HCT116 (cell line): ENCODE measurements around the gene CXorf65. TPM values are rescaled to one million over a fixed set of nuclear protein-coding genes. Genes with fewer than 3 reads are reported as not detected.

Source experiments
- ATAC-seq: fragments of 200-7000 bp; cut with Tn5 transposase; 2 replicates; pipeline ENCODE4 v1.9.1; 2020; ENCODE audit warnings: mild to moderate bottlenecking, moderate library complexity
- BruUV-seq: library from RNA; stranded (reverse); fragments of 400-500 nt; replicated peaks from 2 replicates; lab custom pipeline; 2021; lab: Mats Ljungman, UMichigan
- CTCF ChIA-PET: fragments of 300-600 bp; sonication (Branson Sonifier 250); formaldehyde crosslinking; loops from one replicate; lab custom pipeline; 2021; ENCODE audit warnings: antibody characterized with exemption; lab: Charles Lee
- POLR2A ChIA-PET: fragments of 300-600, 350-600 bp; sonication (Branson Sonifier 250); formaldehyde crosslinking; loops from one replicate; lab custom pipeline; 2021; ENCODE audit warnings: antibody characterized with exemption; lab: Charles Lee
- RAD21 ChIA-PET, 2 experiments: fragments of 300-600 bp; sonication (Branson Sonifier 250); formaldehyde crosslinking; loops; one replicate each; lab custom pipeline; 2023; ENCODE audit warnings: low total read pairs in 2 of 2; ENCODE audit not compliant: uncharacterized antibody in 2 of 2, unreplicated experiment in 2 of 2, low non-redundant PET in 1 of 2; lab: Charles Lee
- DNase-seq: peaks from one replicate; pipeline ENCODE4 v3.0.0-alpha.2; 2010; ENCODE audit warnings: low read depth, low spot score
- H2AFZ ChIP-seq: fragments of 200-600 bp; shearing (Covaris generic), sonication (generic); 2 replicates; pipeline ENCODE4 v1.6.1; 2017; ENCODE audit warnings: low read depth, mixed run types, mixed read lengths, antibody characterized with exemption, low read length; ENCODE audit not compliant: poor library complexity, severe bottlenecking
- H3K27ac ChIP-seq: 2 replicates; pipeline ENCODE4 v1.5.1; 2012; ENCODE audit warnings: low read depth, low read length
- H3K27me3 ChIP-seq: fragments of 200-600 bp; sonication (generic); 2 replicates; pipeline ENCODE4 v1.6.1; 2016; ENCODE audit warnings: mixed run types, low read length, mixed read lengths; ENCODE audit not compliant: insufficient read depth
- H3K36me3 ChIP-seq, 2 experiments: fragments of 200-500 bp in 1 of 2; fragments of 200-600 bp in 1 of 2; sonication (Bioruptor generic) in 1 of 2; sonication (generic) in 1 of 2; 2 replicates each; pipeline versions ENCODE4 v1.5.1 to v1.6.1; 2014 to 2016; ENCODE audit warnings: low read length in 2 of 2, inconsistent platforms in 1 of 2, mixed read lengths in 1 of 2, mixed run types in 1 of 2; ENCODE audit not compliant: insufficient read depth in 2 of 2, control insufficient read depth in 1 of 2
- H3K4me1 ChIP-seq, 2 experiments: fragments of 200-600 bp in 1 of 2; sonication (generic) in 1 of 2; 2 replicates each; pipeline versions ENCODE4 v1.5.1 to v1.6.1; 2012 to 2017; ENCODE audit warnings: low read length in 2 of 2, inconsistent platforms in 1 of 2, mild to moderate bottlenecking in 1 of 2, mixed read lengths in 1 of 2, mixed run types in 1 of 2, moderate library complexity in 1 of 2; ENCODE audit not compliant: insufficient read depth in 2 of 2, control insufficient read depth in 1 of 2
- H3K4me2 ChIP-seq: fragments of 200-600 bp; sonication (generic); 2 replicates; pipeline ENCODE4 v1.6.1; 2017; ENCODE audit warnings: mixed run types, low read length, mixed read lengths
- H3K4me3 ChIP-seq, 2 experiments: fragments of 200-600 bp in 1 of 2; sonication (generic) in 1 of 2; replicated peaks in 1 of 2; 2 replicates each; pipeline ENCODE4 v1.5.1; 2011 to 2016; ENCODE audit warnings: low read length in 2 of 2, control low read depth in 1 of 2, low read depth in 1 of 2, mild to moderate bottlenecking in 1 of 2, mixed read lengths in 1 of 2, mixed run types in 1 of 2
- H3K79me2 ChIP-seq: fragments of 200-600 bp; sonication (generic); 2 replicates; pipeline ENCODE4 v1.6.1; 2017; ENCODE audit warnings: mild to moderate bottlenecking, mixed run types, low read length, moderate library complexity, mixed read lengths; ENCODE audit not compliant: insufficient read depth
- H3K9ac ChIP-seq: fragments of 200-600 bp; sonication (generic); 2 replicates; pipeline ENCODE4 v1.6.1; 2016; ENCODE audit warnings: low read length, mixed read lengths
- H3K9me2 ChIP-seq: fragments of 200-600 bp; sonication (generic), shearing (Covaris generic); 2 replicates; pipeline ENCODE4 v1.6.1; 2017; ENCODE audit warnings: mixed run types, mild to moderate bottlenecking, moderate library complexity; ENCODE audit not compliant: insufficient read depth
- H3K9me3 ChIP-seq, 2 experiments: fragments of 200-500 bp in 1 of 2; fragments of 200-600 bp in 1 of 2; sonication (Bioruptor generic) in 1 of 2; sonication (generic) in 1 of 2; 2 replicates each; pipeline ENCODE4 v1.6.1; 2014 to 2017; ENCODE audit warnings: low read length in 2 of 2, mixed read lengths in 2 of 2, inconsistent platforms in 1 of 2, low read depth in 1 of 2, mild to moderate bottlenecking in 1 of 2, mixed run types in 1 of 2, moderate library complexity in 1 of 2; ENCODE audit not compliant: control insufficient read depth in 1 of 2, insufficient read depth in 1 of 2
- H4K20me1 ChIP-seq: fragments of 200-600 bp; sonication (generic), shearing (Covaris generic); 2 replicates; pipeline ENCODE4 v1.6.1; 2017; ENCODE audit warnings: mixed run types, mild to moderate bottlenecking, moderate library complexity; ENCODE audit not compliant: insufficient read depth
- ATF3 ChIP-seq: IDR thresholded peaks from 2 replicates; pipeline ENCODE4 v1.6.1; 2012
- CBX3 ChIP-seq: IDR thresholded peaks from 2 replicates; pipeline ENCODE4 v1.6.1; 2012; ENCODE audit warnings: low read depth
- EGR1 ChIP-seq: IDR thresholded peaks from 2 replicates; pipeline ENCODE4 v1.6.1; 2012; ENCODE audit warnings: low read depth
- EZH2 ChIP-seq: fragments of 200-600 bp; sonication (generic); IDR thresholded peaks from 2 replicates; pipeline ENCODE4 v1.6.1; 2017; ENCODE audit warnings: antibody characterized with exemption, mixed run types
- EZH2phosphoT487 ChIP-seq: fragments of 200-600 bp; IDR thresholded peaks from 2 replicates; pipeline ENCODE4 v1.6.1; 2018; ENCODE audit warnings: antibody characterized with exemption, borderline replicate concordance
- FOSL1 ChIP-seq: IDR thresholded peaks from 2 replicates; pipeline ENCODE4 v1.6.1; 2012; ENCODE audit warnings: low read depth
- JUND ChIP-seq: IDR thresholded peaks from 2 replicates; pipeline ENCODE4 v1.6.1; 2012
- RAD21 ChIP-seq: IDR thresholded peaks from 2 replicates; pipeline ENCODE4 v1.6.1; 2012; ENCODE audit warnings: low read depth, mild to moderate bottlenecking
- SIN3A ChIP-seq: IDR thresholded peaks from 2 replicates; pipeline ENCODE4 v1.6.1; 2012; ENCODE audit warnings: low read depth
- SP1 ChIP-seq: IDR thresholded peaks from 2 replicates; pipeline ENCODE4 v1.6.1; 2012; ENCODE audit warnings: low read depth
- SRF ChIP-seq: IDR thresholded peaks from 2 replicates; pipeline ENCODE4 v1.6.1; 2012; ENCODE audit warnings: low read depth
- YY1 ChIP-seq: IDR thresholded peaks from 2 replicates; pipeline ENCODE4 v1.6.1; 2011; ENCODE audit warnings: low read length, low read depth, moderate library complexity, mild to moderate bottlenecking; ENCODE audit not compliant: insufficient replicate concordance; ENCODE audit errors: extremely low read depth
- ZFX ChIP-seq: fragments of 450-650 bp; IDR thresholded peaks from 2 replicates; pipeline ENCODE4 v1.6.1; 2017
- intact Hi-C: fragments of 100-400 bp; cut with micrococcal nuclease; formaldehyde crosslinking; loops from 2 replicates; pipeline ENCODE4 v1.10.0; 2022
- total RNA-seq: library from RNA; stranded (reverse); gene quantifications from one replicate; pipeline ENCODE4 v1.2.1, GENCODE V29; 2021; ENCODE audit not compliant: unreplicated experiment
- TF ChIP-seq, protein P1 (sequence below): IDR thresholded peaks from 2 replicates; pipeline ENCODE4 v1.6.1; 2012
- TF ChIP-seq, protein P2 (sequence below): IDR thresholded peaks from 2 replicates; pipeline ENCODE4 v1.6.1; 2012; ENCODE audit warnings: low read depth
- TF ChIP-seq, protein P3 (sequence below), 3 experiments: fragments of 200-600 bp in 1 of 3; sonication (generic) in 1 of 3; IDR thresholded peaks in 2 of 3; conservative IDR thresholded peaks in 1 of 3; 2 replicates each; pipeline ENCODE4 v1.5.1; 2012 to 2017; ENCODE audit warnings: low read depth in 2 of 3, low read length in 2 of 3, antibody characterized with exemption in 1 of 3, borderline replicate concordance in 1 of 3, control low read depth in 1 of 3, mild to moderate bottlenecking in 1 of 3, mixed read lengths in 1 of 3, mixed run types in 1 of 3, moderate library complexity in 1 of 3; ENCODE audit not compliant: insufficient read depth in 1 of 3
- TF ChIP-seq, protein P4 (sequence below): IDR thresholded peaks from 2 replicates; pipeline ENCODE4 v1.6.1; 2011; ENCODE audit warnings: mild to moderate bottlenecking, low read length, moderate library complexity; ENCODE audit not compliant: insufficient replicate concordance; ENCODE audit errors: extremely low read depth

CXorf65 gene
- total RNA-seq, 1 experiment from 2014 or later = not detected

GRCh38 chrX:71109051-71109450, 2.5 kb upstream of the CXorf65 start:
- DNase-seq (no peak), ATAC-seq (no peak)
- Histone ChIP-seq H3K9ac (no peak overlapping the region), H2AFZ (no peak overlapping the region), H3K36me3 (no peaks in the 10 kb centered on the region), H3K4me3 (no peak overlapping the region), H3K27ac (no peak overlapping the region), H3K9me3 (no peaks in the 10 kb centered on the region), H3K9me2 (no peaks in the 10 kb centered on the region), H4K20me1 (no peaks in the 10 kb centered on the region), H3K4me1 (peaks cover 0 to 3% of the 10 kb centered on the region in 2 experiments; a peak in 1 of 4 replicates), H3K79me2 (no peaks in the 10 kb centered on the region), H3K4me2 (no peak overlapping the region), H3K27me3 (no peaks in the 10 kb centered on the region)
- BruUV-seq = no TSS peak
- intact Hi-C loops = no loop called here
- CTCF ChIA-PET = no interaction called here
- TF ChIP-seq EGR1 (no peak), ATF3 (no peak), SRF (no peak), CBX3 (no peak), JUND (no peak), SIN3A (no peak), YY1 (no peak), FOSL1 (no peak), EZH2phosphoT487 (no peak), ZFX (no peak), EZH2 (no peak), SP1 (no peak), RAD21 (no peak)
- TF ChIP-seq, protein P1, sequence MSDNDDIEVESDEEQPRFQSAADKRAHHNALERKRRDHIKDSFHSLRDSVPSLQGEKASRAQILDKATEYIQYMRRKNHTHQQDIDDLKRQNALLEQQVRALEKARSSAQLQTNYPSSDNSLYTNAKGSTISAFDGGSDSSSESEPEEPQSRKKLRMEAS = no peak
- TF ChIP-seq, protein P2, sequence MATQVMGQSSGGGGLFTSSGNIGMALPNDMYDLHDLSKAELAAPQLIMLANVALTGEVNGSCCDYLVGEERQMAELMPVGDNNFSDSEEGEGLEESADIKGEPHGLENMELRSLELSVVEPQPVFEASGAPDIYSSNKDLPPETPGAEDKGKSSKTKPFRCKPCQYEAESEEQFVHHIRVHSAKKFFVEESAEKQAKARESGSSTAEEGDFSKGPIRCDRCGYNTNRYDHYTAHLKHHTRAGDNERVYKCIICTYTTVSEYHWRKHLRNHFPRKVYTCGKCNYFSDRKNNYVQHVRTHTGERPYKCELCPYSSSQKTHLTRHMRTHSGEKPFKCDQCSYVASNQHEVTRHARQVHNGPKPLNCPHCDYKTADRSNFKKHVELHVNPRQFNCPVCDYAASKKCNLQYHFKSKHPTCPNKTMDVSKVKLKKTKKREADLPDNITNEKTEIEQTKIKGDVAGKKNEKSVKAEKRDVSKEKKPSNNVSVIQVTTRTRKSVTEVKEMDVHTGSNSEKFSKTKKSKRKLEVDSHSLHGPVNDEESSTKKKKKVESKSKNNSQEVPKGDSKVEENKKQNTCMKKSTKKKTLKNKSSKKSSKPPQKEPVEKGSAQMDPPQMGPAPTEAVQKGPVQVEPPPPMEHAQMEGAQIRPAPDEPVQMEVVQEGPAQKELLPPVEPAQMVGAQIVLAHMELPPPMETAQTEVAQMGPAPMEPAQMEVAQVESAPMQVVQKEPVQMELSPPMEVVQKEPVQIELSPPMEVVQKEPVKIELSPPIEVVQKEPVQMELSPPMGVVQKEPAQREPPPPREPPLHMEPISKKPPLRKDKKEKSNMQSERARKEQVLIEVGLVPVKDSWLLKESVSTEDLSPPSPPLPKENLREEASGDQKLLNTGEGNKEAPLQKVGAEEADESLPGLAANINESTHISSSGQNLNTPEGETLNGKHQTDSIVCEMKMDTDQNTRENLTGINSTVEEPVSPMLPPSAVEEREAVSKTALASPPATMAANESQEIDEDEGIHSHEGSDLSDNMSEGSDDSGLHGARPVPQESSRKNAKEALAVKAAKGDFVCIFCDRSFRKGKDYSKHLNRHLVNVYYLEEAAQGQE = no peak
- TF ChIP-seq, protein P3, sequence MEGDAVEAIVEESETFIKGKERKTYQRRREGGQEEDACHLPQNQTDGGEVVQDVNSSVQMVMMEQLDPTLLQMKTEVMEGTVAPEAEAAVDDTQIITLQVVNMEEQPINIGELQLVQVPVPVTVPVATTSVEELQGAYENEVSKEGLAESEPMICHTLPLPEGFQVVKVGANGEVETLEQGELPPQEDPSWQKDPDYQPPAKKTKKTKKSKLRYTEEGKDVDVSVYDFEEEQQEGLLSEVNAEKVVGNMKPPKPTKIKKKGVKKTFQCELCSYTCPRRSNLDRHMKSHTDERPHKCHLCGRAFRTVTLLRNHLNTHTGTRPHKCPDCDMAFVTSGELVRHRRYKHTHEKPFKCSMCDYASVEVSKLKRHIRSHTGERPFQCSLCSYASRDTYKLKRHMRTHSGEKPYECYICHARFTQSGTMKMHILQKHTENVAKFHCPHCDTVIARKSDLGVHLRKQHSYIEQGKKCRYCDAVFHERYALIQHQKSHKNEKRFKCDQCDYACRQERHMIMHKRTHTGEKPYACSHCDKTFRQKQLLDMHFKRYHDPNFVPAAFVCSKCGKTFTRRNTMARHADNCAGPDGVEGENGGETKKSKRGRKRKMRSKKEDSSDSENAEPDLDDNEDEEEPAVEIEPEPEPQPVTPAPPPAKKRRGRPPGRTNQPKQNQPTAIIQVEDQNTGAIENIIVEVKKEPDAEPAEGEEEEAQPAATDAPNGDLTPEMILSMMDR (IDR thresholded peaks at IDR 0.05 in 2 of 3, conservative IDR thresholded peaks at IDR 0.05 in 1 of 3; ENCODE audit: borderline replicate concordance in 1 of 3, insufficient read depth in 1 of 3, low read depth in 2 of 3, low read length in 2 of 3) = no peak
- TF ChIP-seq, protein P4, sequence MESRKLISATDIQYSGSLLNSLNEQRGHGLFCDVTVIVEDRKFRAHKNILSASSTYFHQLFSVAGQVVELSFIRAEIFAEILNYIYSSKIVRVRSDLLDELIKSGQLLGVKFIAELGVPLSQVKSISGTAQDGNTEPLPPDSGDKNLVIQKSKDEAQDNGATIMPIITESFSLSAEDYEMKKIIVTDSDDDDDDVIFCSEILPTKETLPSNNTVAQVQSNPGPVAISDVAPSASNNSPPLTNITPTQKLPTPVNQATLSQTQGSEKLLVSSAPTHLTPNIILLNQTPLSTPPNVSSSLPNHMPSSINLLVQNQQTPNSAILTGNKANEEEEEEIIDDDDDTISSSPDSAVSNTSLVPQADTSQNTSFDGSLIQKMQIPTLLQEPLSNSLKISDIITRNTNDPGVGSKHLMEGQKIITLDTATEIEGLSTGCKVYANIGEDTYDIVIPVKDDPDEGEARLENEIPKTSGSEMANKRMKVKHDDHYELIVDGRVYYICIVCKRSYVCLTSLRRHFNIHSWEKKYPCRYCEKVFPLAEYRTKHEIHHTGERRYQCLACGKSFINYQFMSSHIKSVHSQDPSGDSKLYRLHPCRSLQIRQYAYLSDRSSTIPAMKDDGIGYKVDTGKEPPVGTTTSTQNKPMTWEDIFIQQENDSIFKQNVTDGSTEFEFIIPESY = no peak
- POLR2A ChIA-PET = no interaction called here
- RAD21 ChIA-PET = no interaction called here
